AG04449 (cell line): ENCODE data around the gene USP3.

Source experiments
- CTCF ChIA-PET: fragments of 350-600 bp; formaldehyde crosslinking; extraction: SDS; loops from one replicate; lab custom pipeline; 2021; ENCODE audit warnings: antibody characterized with exemption; lab: Yijun Ruan, JAX
- POLR2A ChIA-PET: fragments of 400-600, 350-600 bp; formaldehyde crosslinking; extraction: SDS; loops from one replicate; lab custom pipeline; 2020; ENCODE audit warnings: antibody characterized with exemption, inconsistent platforms; lab: Yijun Ruan, JAX
- DNase-seq: peaks from one replicate; pipeline ENCODE4 v3.0.0-alpha.2; 2010; ENCODE audit warnings: low read depth, low spot score
- H3K4me3 ChIP-seq: 2 replicates; pipeline ENCODE4 v1.5.1; 2011; ENCODE audit warnings: low read depth, mild to moderate bottlenecking, control low read depth, low read length
- TF ChIP-seq, protein P1 (sequence below): IDR thresholded peaks from one replicate; pipeline ENCODE4 v1.5.1; 2011; ENCODE audit warnings: mild to moderate bottlenecking, moderate library complexity, low read length, control low read depth, inconsistent platforms; ENCODE audit not compliant: insufficient read depth; ENCODE audit errors: missing control alignments

Gene USP3

DNA sequence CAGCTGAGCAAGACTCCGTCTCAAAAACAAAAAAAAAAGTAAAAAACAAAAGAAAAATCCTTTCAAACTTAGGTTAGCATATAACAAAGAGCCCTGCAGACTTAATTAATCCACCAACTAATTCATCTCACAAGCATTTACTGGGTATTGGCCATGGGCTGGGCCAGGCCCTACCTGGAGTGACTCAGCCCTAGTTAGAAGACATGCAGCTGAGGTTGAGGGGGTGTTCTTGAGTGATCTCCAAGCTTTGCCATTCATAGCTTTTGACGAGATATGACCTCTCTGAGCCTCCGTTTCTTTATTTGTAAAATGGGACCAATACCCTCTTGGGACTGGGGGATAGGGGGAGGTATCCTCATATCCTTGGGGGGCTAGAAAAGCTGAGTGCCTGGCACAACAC lies 100.6 kb downstream of the USP3 start:
- POLR2A ChIA-PET: no interaction called here
- CTCF ChIA-PET: interaction anchor here (0.8 to 2.4 kb wide), 3 partner anchors 118 to 463 kb away, joined by 3 to 14 read pairs (median 7); no protein-coding TSS in a partner anchor
- H3K4me3 ChIP-seq: no peak overlapping the region
- TF ChIP-seq, protein P1, sequence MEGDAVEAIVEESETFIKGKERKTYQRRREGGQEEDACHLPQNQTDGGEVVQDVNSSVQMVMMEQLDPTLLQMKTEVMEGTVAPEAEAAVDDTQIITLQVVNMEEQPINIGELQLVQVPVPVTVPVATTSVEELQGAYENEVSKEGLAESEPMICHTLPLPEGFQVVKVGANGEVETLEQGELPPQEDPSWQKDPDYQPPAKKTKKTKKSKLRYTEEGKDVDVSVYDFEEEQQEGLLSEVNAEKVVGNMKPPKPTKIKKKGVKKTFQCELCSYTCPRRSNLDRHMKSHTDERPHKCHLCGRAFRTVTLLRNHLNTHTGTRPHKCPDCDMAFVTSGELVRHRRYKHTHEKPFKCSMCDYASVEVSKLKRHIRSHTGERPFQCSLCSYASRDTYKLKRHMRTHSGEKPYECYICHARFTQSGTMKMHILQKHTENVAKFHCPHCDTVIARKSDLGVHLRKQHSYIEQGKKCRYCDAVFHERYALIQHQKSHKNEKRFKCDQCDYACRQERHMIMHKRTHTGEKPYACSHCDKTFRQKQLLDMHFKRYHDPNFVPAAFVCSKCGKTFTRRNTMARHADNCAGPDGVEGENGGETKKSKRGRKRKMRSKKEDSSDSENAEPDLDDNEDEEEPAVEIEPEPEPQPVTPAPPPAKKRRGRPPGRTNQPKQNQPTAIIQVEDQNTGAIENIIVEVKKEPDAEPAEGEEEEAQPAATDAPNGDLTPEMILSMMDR: no peak
- no peak for DNase-seq

DNA sequence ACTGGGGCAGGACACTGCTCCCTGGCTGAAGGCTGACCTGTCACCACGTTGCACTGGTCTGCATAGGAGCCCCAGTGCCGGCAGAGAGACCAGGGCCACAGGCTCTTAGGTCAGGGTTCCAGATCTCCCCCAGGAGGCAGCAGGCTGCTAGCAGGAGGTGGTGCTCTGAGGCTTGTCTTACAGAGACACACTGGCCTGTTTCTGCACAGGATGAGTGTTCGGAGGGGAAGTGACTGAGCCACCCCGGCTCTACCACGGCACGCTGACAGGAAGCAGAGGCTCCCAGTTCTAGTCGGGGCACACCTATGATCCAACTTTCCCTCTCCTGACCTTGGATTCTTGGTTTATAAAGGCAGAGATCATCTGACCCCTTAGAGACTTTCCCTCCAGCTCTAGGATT lies 101.4 kb downstream of the USP3 start:
- DNase-seq: no peak
- H3K4me3 ChIP-seq: no peak overlapping the region
- POLR2A ChIA-PET: no interaction called here
- TF ChIP-seq, protein P1: no peak
- CTCF ChIA-PET: interaction anchor here (0.8 kb wide), 1 partner anchor 119 kb away, joined by 3 read pairs; no protein-coding TSS in a partner anchor

DNA sequence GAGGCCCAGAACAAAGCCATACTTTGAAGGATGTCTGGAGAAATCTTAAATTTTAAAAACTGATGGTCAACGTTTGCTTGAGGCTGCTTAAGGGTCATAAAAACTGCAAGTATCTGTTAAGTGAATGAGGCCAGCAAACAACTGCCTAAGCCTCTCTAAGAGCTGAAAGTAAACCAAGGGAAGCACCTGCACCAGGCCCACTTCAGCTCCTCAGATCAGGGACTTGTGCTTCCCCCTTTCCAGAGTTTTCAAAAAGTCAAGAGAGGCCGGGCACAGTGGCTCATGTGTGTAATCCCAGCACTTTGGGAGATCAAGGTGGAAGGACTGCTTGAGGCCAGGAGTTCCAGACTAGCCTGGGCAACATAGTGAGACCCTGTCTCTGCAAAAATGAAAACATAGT lies 101.9 kb downstream of the USP3 start:
- TF ChIP-seq, protein P1: no peak
- ChIA-PET CTCF (no interaction called here), POLR2A (no interaction called here)
- DNase-seq: no peak
- H3K4me3 ChIP-seq: no peak overlapping the region

DNA sequence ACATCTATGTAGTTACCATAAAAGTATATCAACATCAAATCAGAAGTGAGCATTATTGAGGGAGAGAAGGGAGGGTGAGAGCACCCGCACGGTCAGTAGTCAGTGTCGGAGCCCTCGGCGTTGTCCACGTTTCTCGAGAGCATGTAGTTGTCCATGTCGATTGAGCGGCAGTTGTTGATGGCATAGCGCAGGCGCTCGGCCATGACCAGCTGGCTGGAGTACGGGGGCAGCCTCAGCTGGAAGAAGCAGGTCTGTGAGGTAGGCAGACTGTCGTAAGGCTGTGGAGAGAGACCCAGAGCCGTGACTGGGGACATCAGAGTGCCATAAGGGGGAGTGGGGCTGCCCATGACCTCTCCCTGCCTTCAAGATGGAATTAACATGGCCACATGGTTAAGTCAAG lies 104.6 kb downstream of the USP3 start:
- H3K4me3 ChIP-seq: no peak overlapping the region
- TF ChIP-seq, protein P1: no peak
- no peak for DNase-seq
- CTCF ChIA-PET: interaction anchor here (0.6 to 5.4 kb wide), 23 partner anchors 10 to 465 kb away, joined by 3 to 66 read pairs (median 7); partner anchors contain the start of genes DAPK2 and FBXL22
- POLR2A ChIA-PET: no interaction called here

DNA sequence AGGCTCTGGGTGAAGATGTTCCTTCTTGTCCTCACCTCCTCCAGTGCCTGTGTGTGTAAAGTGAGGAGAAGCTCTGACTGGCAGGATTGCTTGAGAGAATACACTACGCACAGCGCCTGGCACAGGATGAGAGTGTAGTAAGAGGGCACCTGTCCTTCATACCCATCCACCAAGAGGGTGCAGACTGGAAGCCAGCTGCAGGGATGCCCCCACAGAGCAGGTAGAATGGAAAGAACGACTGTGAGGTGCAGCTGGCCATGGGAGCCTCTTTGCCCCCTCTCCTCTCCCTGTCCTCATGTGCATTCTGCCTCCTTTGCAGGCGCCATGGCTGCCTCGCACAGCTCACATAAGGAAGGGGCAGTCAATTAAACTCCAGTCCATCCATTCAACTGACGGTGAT lies 105.1 kb downstream of the USP3 start:
- no peak for DNase-seq
- no peak overlapping the region for H3K4me3 ChIP-seq
- TF ChIP-seq, protein P1: no peak
- POLR2A ChIA-PET: no interaction called here
- CTCF ChIA-PET: interaction anchor here (0.6 to 5.4 kb wide), 44 partner anchors 10 to 545 kb away, joined by 3 to 66 read pairs (median 4); partner anchors contain the start of genes DAPK2 and FBXL22

DNA sequence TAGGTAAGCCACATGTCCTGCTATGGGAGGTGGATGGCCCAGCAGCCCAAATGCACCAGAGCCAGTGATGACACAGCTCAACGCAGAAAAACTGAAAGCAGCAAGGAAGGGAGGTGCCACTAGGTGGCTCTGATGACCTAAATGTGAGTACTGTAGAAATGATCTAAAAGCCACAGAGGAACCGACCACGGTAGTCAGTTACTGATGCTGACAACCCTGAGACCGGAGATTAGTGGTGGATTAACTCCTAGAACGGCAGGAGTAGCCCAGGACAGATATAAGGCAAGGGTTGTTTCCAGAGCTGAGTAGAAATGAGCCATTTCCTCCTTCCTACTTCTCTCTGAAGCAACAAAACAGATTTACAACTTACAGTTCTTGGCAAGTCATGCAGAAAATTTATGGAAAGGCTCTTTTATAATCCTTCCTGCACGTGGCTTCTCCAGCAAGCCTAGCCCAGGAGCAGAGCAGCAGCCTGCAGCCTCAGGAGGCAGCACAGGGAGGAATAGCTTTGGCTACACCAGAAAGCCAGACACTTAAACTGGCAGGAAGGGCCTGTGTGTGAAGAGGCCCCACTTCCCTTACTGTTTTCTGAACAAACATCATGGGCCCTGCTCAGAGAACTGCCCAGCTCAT lies 105.9 kb downstream of the USP3 start:
- DNase-seq: no peak

More for the DNA sequence above, 105.9 kb downstream of the USP3 start:
- TF ChIP-seq, protein P1: peak; percentile 82
- ChIA-PET CTCF (interaction anchor here (0.6 to 5.4 kb wide), 47 partner anchors 11 to 544 kb away, joined by 3 to 66 read pairs (median 4); partner anchors contain the start of genes DAPK2 and FBXL22), POLR2A (no interaction called here)
- H3K4me3 ChIP-seq: no peak overlapping the region
